ENCODE measurements around the gene RERE.
"Not testable (repeated sequence)": the region's sequence is repeated elsewhere in the genome, so short reads cannot be mapped to it uniquely, and the experiment has no call there.

The RERE gene

DNA sequence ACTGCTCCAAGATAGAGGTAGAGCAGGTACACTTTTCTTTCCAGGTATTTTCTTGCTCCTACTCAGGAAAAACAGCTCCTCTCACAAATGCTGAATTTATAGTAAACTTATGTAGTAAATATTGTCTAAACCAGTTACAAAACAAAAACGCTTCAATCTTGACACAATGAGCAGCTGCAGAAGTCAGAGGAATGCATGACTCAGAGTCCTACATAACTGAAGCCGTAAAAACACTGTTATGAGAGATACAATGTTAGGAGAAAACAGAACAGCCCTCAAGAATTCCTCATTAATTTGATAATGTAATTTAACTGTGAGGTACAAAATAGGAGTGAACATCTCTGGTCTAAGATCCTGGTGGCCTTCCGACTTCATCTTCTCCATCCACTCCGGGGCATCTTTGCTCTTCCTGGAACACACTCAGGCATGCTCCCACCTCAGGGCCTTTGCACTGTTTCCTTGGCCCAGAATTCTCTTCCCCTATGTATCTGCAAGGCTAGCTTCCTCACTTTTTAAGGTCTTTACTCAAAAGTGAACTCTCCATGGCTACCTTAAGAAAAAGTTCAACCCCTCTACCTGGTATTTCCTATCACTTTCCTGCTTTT is 361.0 kb downstream of the RERE start:
- no peak for DNase-seq (ENCODE audit: low read depth, low spot score)

- DNase-seq (ENCODE audit: low read depth, low spot score), result no peak
Measured at GRCh38 chr1:8455700-8456307, 361.6 kb downstream of the RERE start.

DNA sequence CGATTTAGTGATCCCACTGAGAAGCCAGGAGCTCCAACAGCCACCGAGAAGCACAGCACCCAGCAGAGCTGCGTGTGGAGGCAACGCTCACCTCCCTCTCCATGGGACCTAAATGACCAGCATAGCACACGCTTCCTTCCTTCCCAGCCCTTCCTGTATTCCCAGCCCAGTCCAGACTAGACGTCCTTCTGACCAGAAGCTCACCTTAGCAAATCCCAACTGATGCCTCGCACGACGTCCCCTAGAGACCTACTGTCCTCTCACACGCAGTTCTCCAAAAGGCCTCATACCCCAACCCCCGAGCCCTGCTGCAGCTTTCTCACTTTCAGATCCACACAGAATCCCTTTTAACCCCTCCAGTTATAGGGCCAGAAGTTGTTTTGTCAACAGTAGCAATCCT is 367.1 kb downstream of the RERE start:
- DNase-seq (ENCODE audit: low read depth, low spot score), result no peak

- DNase-seq (ENCODE audit: low read depth, low spot score), result no peak
Measured at GRCh38 chr1:8448911-8449661, 368.4 kb downstream of the RERE start.

DNA sequence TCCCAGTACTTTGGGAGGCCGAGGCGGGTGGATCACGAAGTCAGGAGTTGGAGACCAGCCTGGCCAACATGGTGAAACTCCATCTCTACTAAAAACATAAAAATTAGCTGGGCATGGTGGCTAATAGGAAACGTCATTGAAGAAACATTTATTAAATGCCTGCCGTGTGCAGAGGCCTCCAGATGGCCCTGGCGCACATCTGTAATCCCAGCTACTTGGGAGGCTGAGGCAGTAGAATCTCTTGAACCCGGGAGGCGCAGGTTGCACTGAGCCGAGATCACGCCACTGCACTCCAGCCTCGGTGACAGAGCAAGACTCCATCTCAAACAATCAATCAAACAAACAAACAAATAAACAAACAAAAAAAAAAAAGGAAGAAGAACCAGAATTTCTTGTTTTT is 368.9 kb downstream of the RERE start:
- not testable (repeated sequence) for DNase-seq (ENCODE audit: low read depth, low spot score)

- no peak for DNase-seq (ENCODE audit: low read depth, low spot score)
Measured at GRCh38 chr1:8447616-8448150, 369.8 kb downstream of the RERE start.

GRCh38 chr1:8446119-8446518 is 371.3 kb downstream of the RERE start:
- not testable (repeated sequence) for DNase-seq (ENCODE audit: low read depth, low spot score)

GRCh38 chr1:8443558-8444194 is 373.8 kb downstream of the RERE start:
- DNase-seq (ENCODE audit: low read depth, low spot score), result no peak

- no peak for DNase-seq (ENCODE audit: low read depth, low spot score)
Measured at GRCh38 chr1:8441426-8441825, 376.0 kb downstream of the RERE start.

DNA sequence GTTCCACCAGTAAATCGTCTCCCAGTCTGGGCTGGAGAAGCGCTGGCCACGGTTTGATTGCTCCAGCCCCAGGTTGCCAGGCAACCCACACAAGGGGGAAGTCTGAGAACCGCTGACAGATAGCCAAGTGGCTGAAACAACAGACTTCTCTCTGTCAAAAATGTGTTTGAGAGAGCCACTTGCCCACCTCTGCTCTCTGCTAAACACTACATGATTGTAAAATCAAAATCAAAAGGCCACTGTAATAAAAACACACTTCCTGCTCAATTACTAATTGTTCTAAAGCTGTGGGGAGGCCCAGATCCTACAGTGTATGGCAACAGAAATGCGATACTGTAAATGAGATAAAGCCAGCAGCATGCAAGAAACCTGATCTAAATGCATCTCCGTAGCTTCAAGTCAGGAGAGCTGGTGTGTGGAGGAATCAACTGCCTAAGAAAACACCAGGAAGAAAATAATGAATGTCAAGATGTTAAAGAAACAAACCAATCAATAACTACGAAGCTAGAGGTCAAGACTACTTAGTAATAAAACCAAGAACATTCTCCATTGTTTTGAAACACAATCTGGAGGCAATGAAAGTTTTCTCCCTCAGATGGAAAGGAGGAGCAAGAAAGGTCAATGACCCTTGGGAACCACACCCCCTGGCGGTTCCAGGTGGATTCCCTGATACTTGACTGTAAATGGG is 378.3 kb downstream of the RERE start:
- no peak for DNase-seq (ENCODE audit: low read depth, low spot score)

GRCh38 chr1:8438489-8438888 is 379.0 kb downstream of the RERE start:
- no peak for DNase-seq (ENCODE audit: low read depth, low spot score)

GRCh38 chr1:8437347-8437746 is 380.1 kb downstream of the RERE start:
- DNase-seq (ENCODE audit: low read depth, low spot score), result no peak

DNA sequence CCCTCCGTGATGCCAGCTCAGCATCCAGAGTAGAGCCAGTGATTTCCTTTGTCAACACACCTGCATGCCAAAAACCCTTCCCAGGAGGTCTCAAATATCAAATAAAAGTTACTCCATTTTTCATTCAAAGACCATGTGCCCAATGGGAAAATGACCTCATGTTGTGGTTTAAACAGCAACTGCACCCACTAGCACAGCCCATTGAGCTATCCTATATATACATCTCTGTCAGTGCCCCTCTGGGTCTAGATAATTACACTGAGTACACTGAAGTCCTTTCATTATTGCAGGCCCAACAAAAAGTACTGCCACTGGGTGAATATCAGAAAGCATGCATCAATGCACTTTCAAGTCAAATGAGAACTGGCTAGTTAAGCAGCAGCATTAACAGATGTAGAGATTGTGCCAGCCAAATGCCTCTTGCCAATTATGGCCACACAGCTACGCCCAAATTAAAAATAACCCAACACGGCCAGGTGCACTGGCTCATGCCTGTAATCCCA is 381.8 kb downstream of the RERE start:
- no peak for DNase-seq (ENCODE audit: low read depth, low spot score)

- DNase-seq (ENCODE audit: low read depth, low spot score), result no peak
Measured at GRCh38 chr1:8434101-8434500, 383.3 kb downstream of the RERE start.

DNA sequence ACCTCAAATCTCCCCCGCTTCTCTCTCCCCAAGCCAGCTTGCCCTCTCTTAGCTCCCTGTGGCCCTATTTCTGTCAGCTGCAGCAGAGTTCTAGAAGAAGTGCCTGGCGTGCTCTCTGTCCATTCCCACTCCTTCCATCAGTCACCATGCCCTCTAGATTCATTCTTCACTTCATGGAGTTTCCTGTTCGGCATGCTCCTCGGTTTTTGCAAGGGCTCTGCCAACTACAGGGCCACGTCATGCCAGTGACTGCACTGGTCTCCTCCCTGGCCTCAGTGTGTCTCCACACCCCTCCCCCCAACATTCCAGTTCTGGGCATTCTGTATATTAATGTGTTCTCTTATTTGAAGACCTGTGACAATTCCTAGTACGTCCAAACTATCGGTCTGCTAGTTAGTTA is 385.7 kb downstream of the RERE start:
- DNase-seq (ENCODE audit: low read depth, low spot score), result no peak

DNA sequence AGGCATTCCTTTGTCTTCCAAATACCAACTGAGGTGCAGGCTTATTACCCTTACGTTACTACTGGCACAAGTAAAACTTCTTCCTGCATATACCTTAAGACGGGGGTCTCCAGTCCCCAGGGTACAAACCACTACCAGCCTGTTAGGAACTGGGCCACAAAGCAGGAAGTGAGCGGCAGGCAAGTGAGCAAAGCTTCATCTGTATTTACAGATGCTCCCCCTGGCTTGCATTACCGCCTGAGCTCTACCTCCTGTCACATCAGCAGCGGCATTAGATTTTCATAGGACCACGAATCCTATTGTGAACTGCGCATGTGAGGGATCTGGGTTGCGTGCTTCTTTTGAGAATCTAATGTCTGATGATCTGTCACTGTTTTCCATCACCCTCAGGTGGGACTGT is 386.4 kb downstream of the RERE start:
- no peak for DNase-seq (ENCODE audit: low read depth, low spot score)

DNA sequence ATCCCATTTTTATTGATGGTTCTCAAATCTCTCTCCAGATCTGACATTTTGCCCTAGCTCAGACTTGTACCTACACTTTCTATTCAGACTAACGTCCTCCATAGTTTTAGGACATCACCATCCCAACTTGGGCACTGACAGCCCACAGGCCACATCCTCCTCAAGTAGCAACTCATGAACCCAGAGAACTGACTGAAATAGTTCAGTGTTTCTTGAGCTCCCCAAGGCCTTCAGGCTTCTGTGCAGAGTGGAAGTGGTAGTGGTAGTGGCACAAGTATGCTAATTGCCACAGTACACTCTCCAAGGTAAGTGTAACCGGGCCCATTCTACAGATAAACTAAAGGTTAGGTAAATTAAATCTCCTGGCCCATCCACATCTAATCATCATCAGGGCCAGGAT is 387.0 kb downstream of the RERE start:
- DNase-seq (ENCODE audit: low read depth, low spot score), result no peak

DNA sequence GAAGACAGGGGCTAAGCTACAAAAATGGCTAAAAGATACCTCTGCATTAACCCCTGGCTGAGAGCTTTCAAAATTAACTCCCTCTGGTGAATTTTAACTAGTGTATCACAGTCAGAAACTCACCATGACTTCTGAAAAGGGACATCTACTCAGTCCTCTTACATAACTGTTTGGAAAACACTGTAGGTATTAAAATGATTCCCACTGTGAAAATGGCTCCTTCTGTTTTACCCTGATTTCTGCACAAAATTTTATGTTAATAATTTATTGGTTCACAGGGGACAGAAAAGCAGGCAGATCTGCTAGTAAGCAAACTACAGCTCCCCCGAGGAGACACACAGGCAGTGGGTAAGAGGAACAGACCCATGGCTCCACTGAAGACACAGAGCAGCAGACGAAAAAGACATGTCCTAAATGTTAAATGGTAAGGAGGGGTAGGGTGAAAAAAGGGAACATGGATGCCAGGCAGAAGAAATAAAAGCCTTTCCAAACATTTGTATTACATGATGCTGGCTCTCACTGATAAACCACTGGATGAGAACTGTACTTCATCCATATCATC is 387.8 kb downstream of the RERE start:
- DNase-seq (ENCODE audit: low read depth, low spot score), result no peak

DNA sequence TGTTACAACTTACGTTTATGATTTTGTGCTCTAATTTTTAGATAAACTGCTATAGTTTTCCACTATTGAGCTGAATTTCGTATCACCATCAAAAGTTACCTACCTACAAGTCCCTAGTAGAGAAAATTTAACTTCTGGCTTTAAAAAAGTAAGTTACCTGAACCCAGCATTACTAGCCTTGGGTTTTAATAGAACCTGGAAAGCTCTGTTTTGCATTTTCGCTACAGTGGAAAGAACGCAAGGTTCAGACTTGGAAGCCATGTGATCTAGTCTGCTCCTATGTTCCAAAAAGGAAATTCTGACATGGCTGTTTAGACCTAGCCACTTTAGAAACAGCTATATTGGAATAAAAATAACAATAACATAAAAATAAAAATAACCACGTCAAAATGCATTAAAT is 389.0 kb downstream of the RERE start:
- DNase-seq (ENCODE audit: low read depth, low spot score), result no peak

- DNase-seq (ENCODE audit: low read depth, low spot score), result no peak
Measured at GRCh38 chr1:8427986-8428385, 389.5 kb downstream of the RERE start.

GRCh38 chr1:8427493-8427892 is 389.9 kb downstream of the RERE start:
- DNase-seq (ENCODE audit: low read depth, low spot score), result no peak

Data from activated naive CD8-positive, alpha-beta T cell treated with anti-CD3 and anti-CD28 coated beads, Interleukin-2, amount 50 U/mL, for 16 hours (primary cell).